Breast epithelium (tissue), 4 donors: ENCODE data around the gene MAGEB10. TPM values are rescaled to one million over a fixed set of nuclear protein-coding genes. Genes with fewer than 3 reads are reported as not detected.

Experiments used
- DNase-seq, 2 donors: peaks; one replicate each; pipeline ENCODE4 v3.0.0-alpha.2; 2019; ENCODE audit warnings: low spot score in 2 of 2
- H3K27ac ChIP-seq, 2 donors: fragments of 200-600 bp; sonication (generic) in 1 of 2; one replicate each; pipeline ENCODE4 v1.5.1; 2016 to 2019; ENCODE audit warnings: mild to moderate bottlenecking in 1 of 2
- H3K27me3 ChIP-seq, 2 donors: fragments of 200-600 bp; sonication (generic) in 1 of 2; one replicate each; pipeline versions ENCODE4 v1.5.1 to v1.6.0; 2017 to 2019; ENCODE audit warnings: control low read depth in 1 of 2, mild to moderate bottlenecking in 1 of 2
- H3K36me3 ChIP-seq: fragments of 200-600 bp; one replicate; pipeline ENCODE4 v1.5.1; 2019
- H3K4me1 ChIP-seq, 2 donors: fragments of 200-600 bp; sonication (generic); one replicate each; pipeline ENCODE4 v1.5.1; 2016 to 2019; ENCODE audit warnings: control low read depth in 1 of 2
- H3K4me3 ChIP-seq, 3 donors: fragments of 200-600 bp; sonication (generic); 1 replicate in 2 of 3; 2 replicates in 1 of 3; pipeline ENCODE4 v1.5.1; 2016 to 2019; ENCODE audit warnings: mild to moderate bottlenecking in 3 of 3, moderate library complexity in 2 of 3
- H3K9me3 ChIP-seq, 2 donors: fragments of 200-600 bp; sonication (generic) in 1 of 2; one replicate each; pipeline ENCODE4 v1.5.1; 2016 to 2019; ENCODE audit warnings: control low read depth in 1 of 2
- POLR2A ChIP-seq: fragments of 450-650 bp; IDR thresholded peaks from one replicate; pipeline ENCODE4 v1.6.1; 2016; ENCODE audit warnings: antibody characterized with exemption, mild to moderate bottlenecking, moderate library complexity
- POLR2AphosphoS5 ChIP-seq, 3 donors: sonication (generic); formaldehyde crosslinking; IDR thresholded peaks; one replicate each; pipeline ENCODE4 v1.6.1; 2017; ENCODE audit warnings: antibody characterized with exemption in 3 of 3
- intact Hi-C: fragments of 100-400 bp; cut with DNase I; formaldehyde crosslinking; loops from one replicate; pipeline ENCODE4 v1.15.1; 2023; ENCODE audit warnings: low total_unique reads
- total RNA-seq, 3 donors: library from RNA; depleted of rRNA; stranded (reverse); fragments of >200 nt; gene quantifications; one replicate each; pipeline ENCODE4 v1.1.0, GENCODE V29; 2016
- TF ChIP-seq, protein P1 (sequence below), 3 donors: fragments of 450-650 bp; IDR thresholded peaks; one replicate each; pipeline ENCODE4 v1.5.1; 2016 to 2017; ENCODE audit warnings: antibody characterized with exemption in 3 of 3, mild to moderate bottlenecking in 3 of 3, moderate library complexity in 3 of 3

Gene MAGEB10
- total RNA-seq, 3 donors from 2014 or later = not detected

DNA sequence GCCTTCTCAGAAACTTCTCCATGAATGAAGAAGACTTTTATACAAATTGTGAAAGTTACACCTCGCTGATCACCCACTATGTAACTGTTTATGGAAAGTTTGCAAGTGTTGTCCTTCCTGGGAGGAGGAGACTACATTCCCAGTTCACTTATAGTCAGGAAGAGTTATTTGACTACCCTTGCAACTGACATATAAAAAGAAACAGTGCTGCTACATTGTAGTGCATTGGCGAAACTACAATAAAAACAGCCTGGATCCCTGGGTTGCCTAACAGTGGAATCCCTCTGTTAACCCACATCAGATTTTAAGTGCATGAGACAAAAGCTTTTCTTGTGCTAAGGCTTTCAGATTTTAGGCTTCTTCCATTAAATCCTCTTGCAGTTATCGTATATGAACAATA lies 30.4 kb downstream of the MAGEB10 start:
- intact Hi-C loops = no loop called here
- no peaks in the 10 kb centered on the region for H3K4me1 ChIP-seq
- TF ChIP-seq, protein P1, sequence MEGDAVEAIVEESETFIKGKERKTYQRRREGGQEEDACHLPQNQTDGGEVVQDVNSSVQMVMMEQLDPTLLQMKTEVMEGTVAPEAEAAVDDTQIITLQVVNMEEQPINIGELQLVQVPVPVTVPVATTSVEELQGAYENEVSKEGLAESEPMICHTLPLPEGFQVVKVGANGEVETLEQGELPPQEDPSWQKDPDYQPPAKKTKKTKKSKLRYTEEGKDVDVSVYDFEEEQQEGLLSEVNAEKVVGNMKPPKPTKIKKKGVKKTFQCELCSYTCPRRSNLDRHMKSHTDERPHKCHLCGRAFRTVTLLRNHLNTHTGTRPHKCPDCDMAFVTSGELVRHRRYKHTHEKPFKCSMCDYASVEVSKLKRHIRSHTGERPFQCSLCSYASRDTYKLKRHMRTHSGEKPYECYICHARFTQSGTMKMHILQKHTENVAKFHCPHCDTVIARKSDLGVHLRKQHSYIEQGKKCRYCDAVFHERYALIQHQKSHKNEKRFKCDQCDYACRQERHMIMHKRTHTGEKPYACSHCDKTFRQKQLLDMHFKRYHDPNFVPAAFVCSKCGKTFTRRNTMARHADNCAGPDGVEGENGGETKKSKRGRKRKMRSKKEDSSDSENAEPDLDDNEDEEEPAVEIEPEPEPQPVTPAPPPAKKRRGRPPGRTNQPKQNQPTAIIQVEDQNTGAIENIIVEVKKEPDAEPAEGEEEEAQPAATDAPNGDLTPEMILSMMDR (IDR thresholded peaks at IDR 0.05) = no peak
- TF ChIP-seq POLR2AphosphoS5 (IDR thresholded peaks at IDR 0.05) (no peak), POLR2A (no peak)

DNA sequence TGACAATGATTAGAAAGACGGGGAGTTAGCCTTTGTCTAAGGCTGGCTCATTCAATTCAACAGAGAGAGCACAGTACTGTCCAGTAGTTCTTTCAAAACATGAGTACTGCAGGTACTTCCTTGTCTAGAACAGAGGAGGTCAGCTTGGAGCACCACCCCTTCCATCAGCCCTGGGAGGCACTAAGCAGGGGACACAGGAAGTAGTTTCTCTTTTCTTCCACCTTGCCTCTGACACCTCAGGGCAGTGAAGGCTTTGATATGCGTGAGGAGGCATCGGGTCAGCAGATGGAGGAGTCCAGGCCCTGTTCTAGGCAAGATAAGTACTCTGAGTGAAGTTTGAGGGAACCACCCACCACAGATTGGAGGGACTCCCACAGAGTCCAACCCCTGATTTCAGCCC lies 33.1 kb downstream of the MAGEB10 start:
- Histone ChIP-seq H3K27me3 (peaks cover 0 to 6% of the 10 kb centered on the region in 2 donors), H3K4me3 (no peak overlapping the region), H3K9me3 (no peaks in the 10 kb centered on the region), H3K4me1 (no peaks in the 10 kb centered on the region), H3K36me3 (no peaks in the 10 kb centered on the region), H3K27ac (no peak overlapping the region)
- intact Hi-C loops = no loop called here
- no peak for DNase-seq
- TF ChIP-seq POLR2A (no peak), POLR2AphosphoS5 (IDR thresholded peaks at IDR 0.05) (no peak)
- TF ChIP-seq, protein P1 (IDR thresholded peaks at IDR 0.05) = no peak

More for the DNA sequence above, 30.4 kb downstream of the MAGEB10 start:
- Histone ChIP-seq H3K4me3 (no peak overlapping the region), H3K27me3 (peaks cover 0 to 6% of the 10 kb centered on the region in 2 donors), H3K27ac (no peak overlapping the region), H3K36me3 (no peaks in the 10 kb centered on the region), H3K9me3 (no peaks in the 10 kb centered on the region)
- DNase-seq = no peak

DNA sequence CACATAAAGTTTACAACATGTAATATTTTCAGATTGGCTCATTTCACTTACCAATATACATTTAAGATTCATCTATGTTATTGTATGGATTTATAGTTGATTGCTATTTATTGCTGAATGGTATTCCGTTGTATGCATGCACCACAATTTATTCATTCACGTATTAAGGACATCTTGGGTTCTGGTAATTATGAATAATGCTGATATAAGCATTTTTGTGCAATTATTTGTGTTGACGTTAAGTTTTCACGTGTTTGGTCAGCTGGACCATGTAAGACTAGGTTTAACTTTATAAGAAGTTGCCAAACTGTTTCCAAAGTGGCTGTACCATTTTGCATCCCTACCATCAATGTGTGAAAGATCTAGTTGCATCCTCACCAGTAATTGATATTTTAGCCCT lies 35.1 kb downstream of the MAGEB10 start:
- TF ChIP-seq POLR2A = no peak
- no peaks in the 10 kb centered on the region for H3K4me1 ChIP-seq

DNA sequence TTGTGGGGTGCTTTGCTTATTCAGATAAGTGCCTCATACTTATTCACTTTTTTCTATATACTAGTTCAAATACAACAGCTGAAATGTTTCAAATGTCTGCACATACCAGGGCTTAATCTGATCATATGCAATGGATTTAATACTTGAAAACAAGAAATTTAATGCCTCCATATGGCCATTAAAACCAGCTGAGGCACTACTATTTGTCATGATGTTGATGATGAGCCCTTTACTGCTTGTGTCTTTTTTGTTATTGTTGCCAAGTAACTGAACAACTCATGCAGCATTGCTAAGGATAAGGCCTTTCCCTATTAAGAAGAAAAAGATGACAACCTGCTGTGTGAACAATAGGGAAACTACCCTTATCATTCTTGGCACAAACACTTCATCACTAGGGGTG lies 52.5 kb downstream of the MAGEB10 start:
- Histone ChIP-seq H3K27ac (no peak overlapping the region), H3K4me1 (no peaks in the 10 kb centered on the region), H3K9me3 (no peaks in the 10 kb centered on the region), H3K4me3 (no peak overlapping the region), H3K27me3 (peaks cover 0 to 14% of the 10 kb centered on the region in 2 donors), H3K36me3 (no peaks in the 10 kb centered on the region)
- no peak for DNase-seq
- no peak for TF ChIP-seq POLR2A
- intact Hi-C loops = no loop called here

More for the DNA sequence above, 35.1 kb downstream of the MAGEB10 start:
- DNase-seq = no peak
- intact Hi-C loops = no loop called here
- Histone ChIP-seq H3K4me3 (no peak overlapping the region), H3K27me3 (no peaks in the 10 kb centered on the region), H3K36me3 (no peaks in the 10 kb centered on the region), H3K9me3 (no peaks in the 10 kb centered on the region), H3K27ac (no peak overlapping the region)

DNA sequence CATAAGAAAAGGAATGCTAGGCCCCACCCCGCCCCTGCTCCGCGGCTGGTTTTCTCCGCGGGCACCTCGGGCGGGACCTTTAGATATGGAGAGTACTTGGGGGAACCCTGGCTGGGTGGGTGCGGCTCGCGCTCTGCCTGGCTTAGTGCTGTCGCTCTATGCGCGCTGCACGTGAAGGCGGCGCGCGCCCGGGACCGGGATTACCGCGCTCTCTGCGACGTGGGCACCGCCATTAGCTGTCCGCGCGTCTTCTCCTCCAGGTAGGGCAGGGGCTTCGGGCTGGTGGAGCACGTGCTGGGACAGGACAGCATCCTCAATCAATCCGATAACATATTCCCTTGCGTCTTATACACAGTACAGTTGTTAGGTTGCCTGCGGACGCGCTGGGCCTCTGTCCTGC lies 56.0 kb downstream of the MAGEB10 start:
- no peaks in the 10 kb centered on the region for H3K9me3 ChIP-seq
- intact Hi-C loops = no loop called here
- H3K4me3 ChIP-seq = no peak overlapping the region
- H3K27me3 ChIP-seq = peaks cover 0 to 14% of the 10 kb centered on the region in 2 donors
- no peaks in the 10 kb centered on the region for H3K4me1 ChIP-seq
- no peaks in the 10 kb centered on the region for H3K36me3 ChIP-seq
- no peak overlapping the region for H3K27ac ChIP-seq
- DNase-seq = no peak
- TF ChIP-seq POLR2AphosphoS5 (IDR thresholded peaks at IDR 0.05) = no peak
- TF ChIP-seq, protein P1 (IDR thresholded peaks at IDR 0.05) = no peak
- TF ChIP-seq POLR2A = no peak

Other genes with a start within 250 kb of the MAGEB10 start
- gene DCAF8L2, start 217.6 kb upstream of the MAGEB10 start, total RNA-seq = not detected
- not detected for gene DCAF8L1, start 173.5 kb downstream of the MAGEB10 start, total RNA-seq